IPS DF 4.7 (cell line): ENCODE measurements around the gene ALOX15.
"Not testable (repeated sequence)": the region's sequence is repeated elsewhere in the genome, so short reads cannot be mapped to it uniquely, and the experiment has no call there.

Experiments used
- DNase-seq: peaks from one replicate; pipeline ENCODE4 v3.0.0-alpha.2; 2013; ENCODE audit warnings: low spot score; ENCODE audit errors: extremely low read depth

Gene ALOX15

DNA sequence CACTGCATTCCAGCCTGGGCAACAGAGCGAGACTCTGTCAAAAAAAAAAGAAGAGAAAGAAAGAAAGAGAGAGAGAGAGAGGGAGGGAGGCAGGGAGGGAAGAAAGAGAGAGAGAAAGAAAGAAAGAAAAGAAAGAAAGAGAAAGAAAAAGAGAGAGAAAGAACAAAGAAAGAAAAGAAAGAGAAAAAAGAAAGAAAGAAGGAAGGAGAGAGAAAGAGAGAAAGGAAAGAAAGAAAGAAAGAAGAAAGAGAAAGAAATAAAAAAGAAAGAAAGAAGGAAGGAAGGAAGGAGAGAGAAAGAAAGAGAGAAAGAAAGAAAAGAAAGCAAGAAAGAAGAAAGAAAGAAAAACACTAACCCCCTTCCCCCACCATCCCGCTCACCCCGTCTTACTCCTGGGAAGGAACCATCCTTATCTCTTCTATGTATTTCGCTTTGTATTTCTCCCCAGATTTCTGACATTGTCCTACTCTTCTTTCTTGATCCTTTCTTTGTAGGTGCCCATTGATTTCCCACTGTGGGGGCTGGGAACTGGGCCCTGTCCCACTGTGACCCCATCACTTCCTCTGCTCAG, 20.9 kb downstream of the ALOX15 start:
- DNase-seq, result no peak

DNA sequence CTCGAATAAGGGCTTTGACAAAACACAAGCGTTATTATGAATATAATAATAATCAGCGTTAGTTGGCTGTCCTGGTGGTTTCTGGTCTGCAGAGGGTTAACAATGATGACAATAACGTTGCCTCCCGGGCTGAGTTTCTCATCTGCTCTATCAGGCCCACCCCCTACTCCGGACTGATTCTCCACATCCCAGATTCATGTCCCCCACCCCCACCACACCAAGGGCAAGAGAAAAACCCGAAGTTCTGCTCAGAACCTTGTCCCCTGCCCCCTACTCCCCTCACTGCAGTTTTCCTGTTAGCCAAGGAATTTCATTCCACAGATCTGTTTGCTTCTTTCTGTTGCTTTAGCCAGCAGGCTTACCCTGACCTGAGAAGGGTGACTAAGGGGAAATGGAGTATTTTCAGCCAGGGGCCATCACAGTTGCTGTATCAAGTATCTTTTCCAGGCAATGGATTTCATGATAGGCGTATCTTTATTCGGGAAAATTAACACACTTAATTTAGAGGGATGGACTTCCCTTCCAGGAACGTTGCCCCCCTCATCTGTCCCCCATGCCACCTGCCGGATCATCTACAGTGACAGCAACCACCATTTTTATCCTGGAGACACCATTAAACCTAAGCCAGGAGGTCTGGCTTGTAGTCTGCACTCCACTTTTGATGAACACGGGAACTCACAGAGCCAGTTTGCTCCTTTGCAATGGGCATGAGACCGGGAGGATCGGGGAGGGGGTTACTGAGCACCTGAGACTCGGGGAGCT, 23.7 kb downstream of the ALOX15 start:
- DNase-seq, result no peak

GRCh38 chr17:4617090-4617489, 24.4 kb downstream of the ALOX15 start:
- no peak for DNase-seq

- no peak for DNase-seq
Measured at GRCh38 chr17:4616476-4616875, 25.0 kb downstream of the ALOX15 start.

DNA sequence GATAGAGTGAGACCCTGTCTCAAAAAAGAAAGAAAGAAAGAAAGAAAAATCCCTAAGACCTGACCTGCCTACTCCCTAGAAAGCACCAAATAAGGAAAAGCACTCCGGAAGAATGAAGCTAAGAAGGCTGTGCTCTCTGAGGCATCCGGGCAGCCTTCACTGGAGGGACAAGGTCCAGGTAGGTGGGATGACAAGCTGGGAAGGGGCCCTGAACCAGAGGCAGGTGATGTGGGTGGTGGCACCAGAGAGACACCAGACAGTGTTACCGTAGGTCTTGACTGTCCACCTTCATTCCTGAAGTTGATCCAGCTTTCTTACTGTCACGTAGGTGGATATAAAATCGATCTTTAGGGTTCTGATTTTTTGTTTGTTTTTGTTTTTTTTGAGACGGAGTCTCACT, 30.8 kb downstream of the ALOX15 start:
- DNase-seq, result no peak

GRCh38 chr17:4610162-4610561, 31.3 kb downstream of the ALOX15 start:
- DNase-seq, result no peak

GRCh38 chr17:4609761-4610160, 31.7 kb downstream of the ALOX15 start:
- DNase-seq, result no peak

GRCh38 chr17:4607773-4608187, 33.7 kb downstream of the ALOX15 start:
- DNase-seq, result no peak

DNA sequence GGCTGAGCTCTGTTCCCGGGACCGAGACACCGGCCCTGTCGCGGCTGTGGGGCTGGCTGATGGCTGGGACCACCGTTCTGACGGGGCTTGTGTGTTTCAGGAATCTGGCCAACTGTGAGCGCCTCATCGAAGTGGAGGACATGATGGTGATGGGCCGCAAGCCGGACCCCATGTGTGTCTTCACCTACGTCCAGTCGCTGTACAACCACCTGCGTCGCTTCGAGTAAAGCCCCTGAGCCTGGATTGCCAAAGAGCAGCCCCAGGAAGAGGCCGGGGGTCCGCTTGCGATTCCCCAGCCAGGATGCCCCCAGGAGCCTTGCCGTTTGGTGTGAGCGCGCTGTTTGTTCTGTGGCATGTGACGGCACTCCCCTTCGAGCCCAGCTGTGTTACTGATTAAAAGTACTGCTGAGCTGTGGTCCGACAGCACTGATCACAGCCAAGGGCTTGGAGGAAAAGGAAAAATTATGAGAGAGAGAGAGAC, 34.2 kb downstream of the ALOX15 start:
- no peak for DNase-seq

GRCh38 chr17:4605826-4606225, 35.7 kb downstream of the ALOX15 start:
- no peak for DNase-seq

- not testable (repeated sequence) for DNase-seq
Measured at GRCh38 chr17:4604736-4605135, 36.7 kb downstream of the ALOX15 start.

DNA sequence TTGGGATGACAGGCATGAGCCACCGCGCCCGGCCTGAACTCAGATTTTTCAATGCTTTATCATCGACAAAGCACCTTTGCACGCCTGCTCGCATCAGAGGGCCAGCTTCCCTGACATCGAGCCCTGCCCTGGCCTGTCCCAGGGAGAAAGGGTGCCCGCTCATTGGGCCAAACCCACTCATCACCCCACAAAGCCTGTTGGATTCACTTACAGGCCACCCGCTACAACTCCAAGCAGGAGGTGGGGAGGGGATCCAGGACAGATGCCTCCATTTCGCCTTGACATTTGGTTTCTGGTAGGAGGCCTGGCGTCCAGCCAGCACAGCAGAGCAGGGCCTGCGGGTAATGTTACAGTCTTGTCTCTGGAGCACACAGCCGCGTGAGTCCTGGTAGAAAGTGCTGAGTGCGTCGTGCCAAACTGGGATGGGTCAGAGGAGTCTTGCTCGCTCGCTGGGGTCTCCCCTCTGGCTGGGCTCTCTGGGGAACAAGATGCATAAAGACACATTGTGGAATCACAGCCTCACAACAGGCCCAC, 37.3 kb downstream of the ALOX15 start:
- no peak for DNase-seq

GRCh38 chr17:4602041-4602440, 39.4 kb downstream of the ALOX15 start:
- DNase-seq, result no peak

DNA sequence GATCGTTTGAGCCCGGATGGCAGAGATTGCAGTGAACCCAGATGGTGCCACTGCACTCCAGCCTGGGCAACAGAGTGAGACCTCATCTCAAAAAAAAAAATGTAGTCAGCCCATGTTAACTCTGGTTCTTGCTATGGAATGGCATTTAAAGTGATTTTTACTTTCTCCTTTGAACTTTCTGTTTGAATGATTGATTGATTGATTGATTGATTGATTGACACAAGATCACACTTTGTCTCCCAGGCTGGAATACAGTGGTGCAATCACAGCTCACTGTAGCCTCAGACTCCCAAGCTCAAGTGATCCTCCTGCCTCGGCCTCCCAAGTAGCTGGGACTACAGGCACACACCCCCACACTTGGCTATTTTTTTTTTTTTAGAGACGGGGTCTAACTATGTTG, 40.2 kb downstream of the ALOX15 start:
- no peak for DNase-seq

GRCh38 chr17:4600563-4600962, 40.9 kb downstream of the ALOX15 start:
- no peak for DNase-seq

- no peak for DNase-seq
Measured at GRCh38 chr17:4599505-4600281, 41.8 kb downstream of the ALOX15 start.

- no peak for DNase-seq
Measured at GRCh38 chr17:4598776-4599504, 42.5 kb downstream of the ALOX15 start.

DNA sequence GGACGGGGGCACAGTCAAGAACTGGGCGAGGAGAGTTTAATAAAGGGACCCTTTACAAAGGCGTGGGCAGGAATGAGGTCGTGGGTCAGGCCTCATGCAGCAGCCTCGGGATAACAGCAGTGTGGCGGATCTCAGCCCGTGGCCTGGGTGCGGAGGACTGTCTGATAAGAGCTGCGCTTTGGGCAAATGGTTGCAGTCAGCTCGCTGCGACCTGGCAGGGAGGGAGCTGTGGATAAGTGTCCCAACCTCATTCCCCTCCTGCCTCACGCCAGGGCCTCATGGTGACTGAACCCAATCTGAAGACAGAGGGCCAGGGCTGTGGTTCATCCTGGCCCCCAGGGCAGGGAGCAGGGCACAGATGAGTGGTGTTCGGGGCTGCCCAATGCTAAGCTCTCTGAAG, 43.5 kb downstream of the ALOX15 start:
- DNase-seq, result no peak

DNA sequence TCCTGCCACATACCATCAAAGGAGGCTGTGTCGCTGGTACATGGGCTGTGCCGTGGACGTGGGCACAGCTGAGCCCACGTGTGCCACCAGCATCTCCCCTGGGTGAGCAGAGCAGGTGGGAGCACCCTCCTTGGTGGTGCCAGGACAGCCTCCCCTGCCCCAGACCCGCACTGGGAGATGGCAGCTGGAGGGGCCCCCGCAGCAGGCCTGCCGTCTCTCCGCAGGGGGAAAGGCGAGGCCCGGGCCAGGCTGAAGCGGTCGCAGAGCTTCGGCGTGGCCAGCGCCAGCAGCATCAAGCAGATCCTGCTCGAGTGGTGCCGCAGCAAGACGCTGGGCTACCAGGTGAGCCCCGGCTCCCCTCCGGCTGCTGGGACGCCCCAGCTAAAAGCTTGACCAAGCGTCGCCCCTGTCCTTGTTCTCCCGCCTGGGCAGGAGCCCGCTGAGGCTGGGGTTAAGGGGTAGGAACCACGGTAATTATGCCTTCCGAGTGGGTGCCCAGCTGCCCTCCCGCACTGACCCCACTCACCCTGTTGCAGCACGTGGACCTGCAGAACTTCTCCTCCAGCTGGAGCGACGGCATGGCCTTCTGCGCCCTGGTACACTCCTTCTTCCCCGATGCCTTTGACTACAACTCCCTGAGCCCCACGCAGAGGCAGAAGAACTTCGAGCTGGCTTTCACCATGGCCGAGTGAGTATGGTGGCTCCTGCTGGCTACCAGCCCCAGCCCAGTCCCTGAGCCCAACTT, 44.7 kb downstream of the ALOX15 start:
- DNase-seq, result no peak

DNA sequence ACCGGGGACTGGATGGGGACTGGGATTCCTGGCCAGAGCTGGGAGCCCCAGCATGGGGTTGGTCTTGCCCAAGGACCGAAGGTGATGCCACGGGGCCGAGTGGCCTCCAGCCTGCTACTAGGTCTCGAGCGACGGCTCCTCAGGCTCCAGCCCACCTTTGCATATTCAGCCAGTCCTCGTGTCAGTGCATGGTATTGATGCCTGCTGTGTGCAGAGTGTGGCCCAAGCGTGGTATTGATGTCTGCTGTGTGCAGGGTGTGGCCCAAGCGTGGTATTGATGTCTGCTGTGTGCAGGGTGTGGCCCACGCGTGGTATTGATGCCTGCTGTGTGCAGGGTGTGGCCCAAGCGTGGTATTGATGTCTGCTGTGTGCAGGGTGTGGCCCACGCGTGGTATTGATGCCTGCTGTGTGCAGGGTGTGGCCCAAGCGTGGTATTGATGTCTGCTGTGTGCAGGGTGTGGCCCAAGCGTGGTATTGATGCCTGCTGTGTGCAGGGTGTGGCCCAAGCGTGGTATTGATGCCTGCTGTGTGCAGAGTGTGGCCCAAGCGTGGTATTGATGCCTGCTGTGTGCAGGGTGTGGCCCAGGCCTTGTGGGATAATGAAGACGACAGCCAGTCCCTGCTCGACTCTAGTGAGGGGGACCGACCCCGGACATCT, 45.7 kb downstream of the ALOX15 start:
- not testable (repeated sequence) for DNase-seq
